Tongue (tissue), 2 donors: ENCODE results near the gene HIBADH. TPM values are rescaled to one million over a fixed set of nuclear protein-coding genes. Genes with fewer than 3 reads are reported as not detected.

ENCODE experiments used
- DNase-seq: peaks from one replicate; pipeline ENCODE4 v3.0.0-alpha.2; 2015
- total RNA-seq: library from RNA; depleted of rRNA; stranded (reverse); fragments of >200 nt; gene quantifications from one replicate; pipeline ENCODE4 v1.2.3, GENCODE V29; 2014

HIBADH gene
- total RNA-seq, 1 donor from 2014 or later = 57.0 TPM

DNA sequence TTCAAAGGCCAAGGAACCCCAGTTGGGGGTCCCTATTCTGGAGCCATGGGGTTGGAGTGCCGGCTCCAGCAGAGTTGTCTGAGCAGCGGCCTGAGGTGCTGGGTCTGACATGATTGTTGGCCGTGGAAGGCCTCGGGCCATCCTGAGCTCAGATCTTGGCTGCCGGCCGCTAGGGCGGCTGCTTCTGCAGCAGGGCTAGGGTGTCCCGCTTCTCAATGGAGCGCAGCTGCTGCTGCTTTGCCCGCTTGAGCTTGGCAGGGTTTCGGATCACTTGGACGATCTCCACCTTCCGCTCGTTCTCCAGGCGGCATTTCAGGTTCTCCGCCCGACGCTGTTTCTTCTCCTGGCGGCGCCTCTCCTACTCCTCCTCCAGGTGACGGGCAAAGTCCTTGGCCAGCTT is 171.1 kb downstream of the HIBADH start:
- DNase-seq = no peak

DNA sequence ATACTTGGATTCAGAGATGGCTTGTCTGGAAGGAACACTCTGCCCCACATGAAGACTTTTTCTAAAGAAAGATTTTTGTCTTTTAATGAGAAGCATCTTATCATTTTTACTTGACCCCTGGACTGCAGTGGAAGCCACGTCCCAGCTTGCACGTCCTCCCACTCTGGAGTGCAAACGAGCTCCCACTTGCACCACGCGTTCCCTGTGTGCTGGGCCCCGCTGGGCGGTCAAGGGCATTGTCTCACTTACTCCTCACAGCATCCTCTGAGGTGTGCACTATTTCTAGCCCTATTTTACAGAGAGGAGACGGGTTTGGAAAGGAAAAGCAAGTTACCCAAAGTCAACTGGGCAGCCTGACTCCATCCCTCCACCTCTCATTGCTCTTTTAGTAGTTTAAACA is 175.2 kb downstream of the HIBADH start:
- DNase-seq = no peak

DNA sequence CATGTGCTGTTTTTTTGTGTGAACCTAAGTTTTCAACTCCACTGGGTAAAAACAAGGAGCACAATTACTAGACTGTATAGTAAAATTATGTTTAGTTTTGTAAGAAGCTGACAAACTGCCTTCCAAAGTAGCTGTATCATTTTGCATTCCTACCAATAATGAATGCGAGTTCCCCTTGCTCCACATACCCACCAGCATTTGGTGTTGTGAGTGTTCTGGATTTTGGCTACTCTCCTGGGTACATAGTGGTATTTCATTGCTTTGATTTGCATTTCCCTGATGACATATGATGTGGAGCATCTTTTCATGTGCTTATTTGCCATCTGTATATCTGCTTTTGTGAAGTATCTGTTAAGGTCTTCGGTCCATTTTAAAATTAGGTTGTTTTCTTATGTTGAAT is 178.2 kb downstream of the HIBADH start:
- no peak for DNase-seq

DNA sequence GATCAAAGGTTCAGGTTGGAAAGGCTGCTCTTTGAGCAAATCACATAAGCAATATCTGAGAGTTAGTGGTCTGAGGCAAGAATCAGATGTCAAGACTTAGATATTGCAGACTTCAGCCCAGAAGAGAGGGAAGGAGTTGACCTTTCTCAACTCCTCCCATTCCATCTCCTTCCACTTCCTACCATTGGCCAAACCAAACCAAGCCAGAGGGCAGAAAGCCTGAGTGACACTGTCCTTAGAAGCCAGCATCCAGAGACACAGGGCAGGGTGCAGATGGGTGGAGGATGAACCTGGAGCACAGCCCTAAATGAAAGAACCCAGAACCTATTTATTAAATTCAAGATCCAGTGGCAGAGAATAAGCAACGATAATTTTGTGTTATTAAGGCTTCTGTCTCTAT is 180.5 kb downstream of the HIBADH start:
- DNase-seq = no peak

DNA sequence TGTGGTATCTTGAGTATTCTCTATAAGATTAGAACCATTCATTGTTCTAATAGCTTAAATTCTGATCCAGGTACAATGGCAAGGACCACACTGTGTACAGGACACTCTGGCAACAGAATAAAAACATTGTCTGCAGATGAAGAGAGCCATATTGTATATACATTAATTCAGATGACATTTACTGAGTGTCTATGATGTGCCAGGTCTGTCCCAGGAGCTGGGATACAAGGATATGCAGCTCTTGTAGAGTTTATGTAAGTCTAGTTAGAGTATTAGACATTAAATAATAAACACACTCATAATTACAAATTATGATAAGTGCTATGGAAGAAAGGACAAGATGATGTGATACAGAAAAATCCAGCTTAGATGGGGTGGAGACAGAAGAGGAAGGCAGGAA is 184.1 kb downstream of the HIBADH start:
- no peak for DNase-seq

DNA sequence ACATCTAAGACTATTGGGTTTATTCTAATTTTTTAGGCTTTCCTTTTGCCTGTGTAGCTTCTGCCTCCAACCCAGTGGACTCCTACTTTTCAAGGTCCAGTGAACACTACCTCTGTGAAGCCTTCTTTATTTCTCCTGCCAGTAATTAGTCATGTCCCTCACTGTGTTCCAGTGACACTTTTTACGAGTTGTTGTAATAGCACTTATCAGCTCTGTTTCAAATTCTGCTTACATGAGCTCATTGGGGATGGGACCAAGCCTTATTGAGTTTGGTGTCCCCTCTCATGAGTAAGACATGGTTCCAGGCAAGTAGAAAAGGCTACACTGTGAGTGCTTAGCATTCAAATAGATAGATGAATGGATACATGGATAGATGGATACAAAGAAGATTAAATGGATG is 184.6 kb downstream of the HIBADH start:
- DNase-seq = no peak

DNA sequence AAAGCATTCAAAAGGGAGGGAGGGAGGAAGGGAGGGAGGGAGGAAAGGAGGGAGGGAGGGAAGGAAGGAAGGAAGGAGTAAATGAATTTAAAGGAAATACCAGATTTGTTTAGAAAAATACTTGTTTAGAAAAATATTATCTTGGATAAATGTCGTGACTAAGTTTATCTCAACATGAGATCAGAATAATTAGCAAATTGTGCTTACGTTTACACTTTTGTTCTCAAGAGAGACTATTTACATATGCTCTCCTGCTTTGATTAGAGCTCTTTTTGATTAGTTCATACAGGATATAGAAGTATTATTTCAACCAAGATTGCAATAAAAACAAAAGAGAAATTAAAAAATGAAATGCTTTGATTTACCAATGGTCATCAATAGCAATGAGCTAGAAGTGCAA is 186.2 kb downstream of the HIBADH start:
- no peak for DNase-seq

Other genes starting within 250 kb of the HIBADH start
- 84.7 TPM for gene TAX1BP1, start 77.3 kb upstream of the HIBADH start, total RNA-seq